ENCODE measurements around the gene FAM170B.

Gene FAM170B

GRCh38 chr10:49103761-49104160 lies 30.1 kb downstream of the FAM170B start:
- no peak for DNase-seq (ENCODE audit: low spot score)

- no peak for DNase-seq (ENCODE audit: low spot score)
These were observed 34.8 kb downstream of the FAM170B start for GRCh38 chr10:49099046-49099445.

GRCh38 chr10:49096890-49097445 lies 36.9 kb downstream of the FAM170B start:
- DNase-seq (ENCODE audit: low spot score) = no peak

- DNase-seq (ENCODE audit: low spot score) = no peak
These were observed 39.2 kb downstream of the FAM170B start for GRCh38 chr10:49094646-49095045.

GRCh38 chr10:49093922-49094321 lies 39.9 kb downstream of the FAM170B start:
- DNase-seq (ENCODE audit: low spot score) = no peak

GRCh38 chr10:49092477-49092876 lies 41.3 kb downstream of the FAM170B start:
- no peak for DNase-seq (ENCODE audit: low spot score)

GRCh38 chr10:49091450-49092210 lies 42.2 kb downstream of the FAM170B start:
- no peak for DNase-seq (ENCODE audit: low spot score)

- no peak for DNase-seq (ENCODE audit: low spot score)
These were observed 43.0 kb downstream of the FAM170B start for GRCh38 chr10:49090696-49091380.

GRCh38 chr10:49090189-49090575 lies 43.6 kb downstream of the FAM170B start:
- no peak for DNase-seq (ENCODE audit: low spot score)

- peak; percentile 35 for DNase-seq (ENCODE audit: low spot score)
These were observed 44.1 kb downstream of the FAM170B start for GRCh38 chr10:49089557-49090188.

GRCh38 chr10:49089152-49089551 lies 44.7 kb downstream of the FAM170B start:
- no peak for DNase-seq (ENCODE audit: low spot score)

GRCh38 chr10:49086889-49087288 lies 46.9 kb downstream of the FAM170B start:
- DNase-seq (ENCODE audit: low spot score) = no peak

- DNase-seq (ENCODE audit: low spot score) = no peak
These were observed 50.6 kb downstream of the FAM170B start for GRCh38 chr10:49083261-49083660.

GRCh38 chr10:49082766-49083165 lies 51.1 kb downstream of the FAM170B start:
- no peak for DNase-seq (ENCODE audit: low spot score)

GRCh38 chr10:49081547-49082275 lies 52.1 kb downstream of the FAM170B start:
- DNase-seq (ENCODE audit: low spot score) = peak; percentile 50

Measured in AG08395 (cell line).